K562 (cell line): ENCODE measurements around the gene CD34.

Experiments
- ARID4B ChIP-seq: sonication (generic); formaldehyde crosslinking; IDR thresholded peaks from 2 replicates; pipeline ENCODE4 v1.8.0; 2022; ENCODE audit warnings: mild to moderate bottlenecking, missing genetic modification reagents
- CEBPB ChIP-seq: fragments of 450-650 bp; IDR thresholded peaks from 2 replicates; pipeline ENCODE4 v1.6.1; 2016; ENCODE audit warnings: missing genetic modification characterization, missing compliant biosample characterization
- CTCF ChIP-seq, 3 experiments: IDR thresholded peaks in 2 of 3; conservative IDR thresholded peaks in 1 of 3; 2 replicates each; pipeline ENCODE4 v1.5.1; 2011 to 2012; ENCODE audit warnings: low read length in 3 of 3, mild to moderate bottlenecking in 3 of 3, control low read depth in 2 of 3, improper control_type of control experiment in 1 of 3, inconsistent platforms in 1 of 3, low read depth in 1 of 3, mixed read lengths in 1 of 3, moderate library complexity in 1 of 3; ENCODE audit not compliant: insufficient read depth in 2 of 3
- EP300 ChIP-seq: IDR thresholded peaks from 2 replicates; pipeline ENCODE4 v1.6.1; 2012; ENCODE audit warnings: low read length, improper control_type of control experiment
- ESRRA ChIP-seq: fragments of 450-650 bp; IDR thresholded peaks from 2 replicates; pipeline ENCODE4 v1.6.1; 2014; ENCODE audit warnings: low read depth, mild to moderate bottlenecking, moderate library complexity, borderline replicate concordance
- EZH2 ChIP-seq: IDR thresholded peaks from 2 replicates; pipeline ENCODE4 v1.6.1; 2012; ENCODE audit warnings: low read depth, mild to moderate bottlenecking, inconsistent platforms, low read length, borderline replicate concordance
- MAX ChIP-seq: sonication (generic); formaldehyde crosslinking; IDR thresholded peaks from 2 replicates; pipeline ENCODE4 v1.9.0; 2022; ENCODE audit warnings: mild to moderate bottlenecking, missing genetic modification reagents
- NFXL1 ChIP-seq: fragments of 450-650 bp; formaldehyde crosslinking; IDR thresholded peaks from 2 replicates; pipeline ENCODE4 v1.4.0; 2021; ENCODE audit warnings: mild to moderate bottlenecking
- SMAD4 ChIP-seq: fragments of 250-450 bp; sonication (Bioruptor Pico); conservative IDR thresholded peaks from 2 replicates; pipeline ENCODE4 v1.8.0; 2021; ENCODE audit warnings: inconsistent platforms, mild to moderate bottlenecking, moderate library complexity
- ZNF184 ChIP-seq: sonication (generic); formaldehyde crosslinking; IDR thresholded peaks from 2 replicates; pipeline ENCODE4 v1.5.0; 2020; ENCODE audit warnings: missing genetic modification reagents
- ZNF274 ChIP-seq: IDR thresholded peaks from 2 replicates; pipeline ENCODE4 v1.6.1; 2011; ENCODE audit warnings: low read depth, mild to moderate bottlenecking, low read length, moderate library complexity, borderline replicate concordance

GRCh38 chr1:207852576-207853371, 58.2 kb downstream of the CD34 start:
- no peak for TF ChIP-seq EZH2
- TF ChIP-seq CEBPB (tag) = no peak
- no peak for TF ChIP-seq ARID4B
- TF ChIP-seq MAX = no peak
- TF ChIP-seq SMAD4 = no peak
- TF ChIP-seq CTCF (IDR thresholded peaks at IDR 0.05 in 2 of 3, conservative IDR thresholded peaks at IDR 0.05 in 1 of 3; ENCODE audit: insufficient read depth in 2 of 3, low read depth in 1 of 3, low read length in 3 of 3) = no peak
- no peak for TF ChIP-seq ZNF184
- no peak for TF ChIP-seq ZNF274
- TF ChIP-seq NFXL1 (CRISPR knock-in tag) = no peak
- TF ChIP-seq ESRRA = no peak
- TF ChIP-seq EP300 = no peak
